GM19395 (cell line): ENCODE data around the gene SLC27A4.

Experiments used
- ATAC-seq: cut with Tn5 transposase; IDR thresholded peaks from one replicate; pipeline ENCODE4 v1.9.1; 2021; ENCODE audit warnings: mild to moderate bottlenecking, moderate library complexity; ENCODE audit not compliant: unreplicated experiment

SLC27A4 gene

DNA sequence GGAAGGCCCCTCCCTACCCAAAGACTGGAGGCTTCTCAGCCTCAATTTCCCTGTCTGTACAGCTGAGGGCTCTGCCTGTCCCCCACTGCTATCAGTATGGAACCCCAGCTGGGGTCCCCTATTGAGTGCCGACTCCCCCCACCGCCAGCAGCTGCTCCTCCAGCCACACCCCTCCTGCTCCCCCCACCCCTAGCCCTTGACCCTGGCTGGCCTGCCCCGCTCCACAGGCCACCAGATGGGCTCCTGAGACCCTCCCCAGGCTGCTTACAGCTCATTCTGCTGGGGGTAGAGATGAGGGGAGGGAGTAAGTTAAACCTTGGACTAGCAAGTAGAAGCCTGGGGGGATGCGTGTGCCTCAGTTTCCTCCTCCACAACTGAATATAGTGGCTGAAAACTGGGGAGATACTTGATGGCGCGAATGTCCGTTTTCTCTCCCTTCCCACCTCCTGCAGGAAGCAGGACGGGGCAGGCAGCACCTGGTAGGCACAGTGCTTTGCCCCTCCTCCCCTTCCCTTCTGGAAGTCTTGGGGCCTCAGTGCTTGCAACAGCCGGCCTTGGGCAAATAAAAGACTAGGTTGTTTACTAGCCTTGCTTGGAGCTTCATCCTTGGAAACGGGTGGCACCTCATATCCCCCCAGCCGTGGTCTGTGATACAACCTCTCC is 50.0 kb downstream of the SLC27A4 start:
- ATAC-seq = no peak

DNA sequence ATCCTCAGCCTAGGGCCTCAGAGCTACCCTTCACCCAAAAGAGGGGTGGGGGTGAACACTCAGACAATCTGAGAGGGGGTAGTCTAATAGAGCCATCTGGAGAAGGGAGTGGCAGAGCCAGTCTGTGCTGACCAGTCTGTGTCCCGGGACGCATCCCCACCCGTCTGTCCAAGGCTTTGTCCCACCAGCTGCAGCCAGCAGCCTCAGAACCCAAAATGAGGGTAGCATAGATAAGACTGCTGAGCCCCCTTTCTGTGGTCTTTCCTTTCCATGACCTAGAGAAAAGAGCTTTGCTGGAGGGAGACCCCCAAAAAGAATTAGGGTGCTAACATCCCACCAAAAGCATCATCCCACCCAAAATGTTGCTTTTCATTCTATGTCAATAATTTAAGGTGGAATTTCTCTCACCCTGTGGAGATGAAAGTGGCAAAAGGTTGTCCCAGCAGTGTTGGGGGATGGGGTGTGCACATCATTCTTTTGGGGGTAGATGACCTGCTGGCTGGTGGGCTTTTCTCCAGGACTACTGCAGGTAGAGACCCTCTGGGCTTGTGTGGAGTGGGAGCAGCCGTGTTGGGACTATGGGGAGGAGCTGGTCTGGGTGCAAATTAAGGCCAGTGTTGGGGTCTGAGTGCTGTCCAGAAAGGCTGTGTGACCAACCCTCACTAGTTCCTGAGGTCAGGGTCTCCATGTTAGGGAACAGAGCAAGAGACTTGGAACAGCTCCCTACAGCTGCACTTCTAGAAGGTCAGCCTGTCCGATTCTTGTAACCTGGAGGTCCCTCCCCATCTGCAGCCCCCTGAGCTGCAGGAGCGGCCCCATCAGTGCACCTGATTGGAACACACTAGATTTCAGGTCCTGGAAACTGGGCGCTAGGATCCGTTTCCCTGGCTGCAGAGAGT is 50.7 kb downstream of the SLC27A4 start:
- ATAC-seq = no peak

DNA sequence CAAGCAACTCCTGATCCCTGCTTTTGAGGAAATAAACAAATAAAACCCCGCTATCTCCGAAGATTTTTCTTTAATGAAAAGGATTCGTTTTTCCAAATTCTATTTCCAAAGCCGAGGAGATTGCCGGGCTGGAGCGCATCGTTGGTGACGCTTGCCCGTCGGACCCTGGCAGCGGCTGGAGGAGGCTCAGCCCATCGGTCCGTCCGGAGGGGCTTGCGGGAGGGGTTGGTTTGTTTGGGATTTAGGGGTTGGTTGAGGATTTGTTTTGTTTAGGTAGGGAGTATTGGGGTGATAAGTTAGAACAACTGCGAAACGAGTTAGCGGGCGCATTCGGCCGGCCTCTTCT is 51.6 kb downstream of the SLC27A4 start:
- no peak for ATAC-seq

DNA sequence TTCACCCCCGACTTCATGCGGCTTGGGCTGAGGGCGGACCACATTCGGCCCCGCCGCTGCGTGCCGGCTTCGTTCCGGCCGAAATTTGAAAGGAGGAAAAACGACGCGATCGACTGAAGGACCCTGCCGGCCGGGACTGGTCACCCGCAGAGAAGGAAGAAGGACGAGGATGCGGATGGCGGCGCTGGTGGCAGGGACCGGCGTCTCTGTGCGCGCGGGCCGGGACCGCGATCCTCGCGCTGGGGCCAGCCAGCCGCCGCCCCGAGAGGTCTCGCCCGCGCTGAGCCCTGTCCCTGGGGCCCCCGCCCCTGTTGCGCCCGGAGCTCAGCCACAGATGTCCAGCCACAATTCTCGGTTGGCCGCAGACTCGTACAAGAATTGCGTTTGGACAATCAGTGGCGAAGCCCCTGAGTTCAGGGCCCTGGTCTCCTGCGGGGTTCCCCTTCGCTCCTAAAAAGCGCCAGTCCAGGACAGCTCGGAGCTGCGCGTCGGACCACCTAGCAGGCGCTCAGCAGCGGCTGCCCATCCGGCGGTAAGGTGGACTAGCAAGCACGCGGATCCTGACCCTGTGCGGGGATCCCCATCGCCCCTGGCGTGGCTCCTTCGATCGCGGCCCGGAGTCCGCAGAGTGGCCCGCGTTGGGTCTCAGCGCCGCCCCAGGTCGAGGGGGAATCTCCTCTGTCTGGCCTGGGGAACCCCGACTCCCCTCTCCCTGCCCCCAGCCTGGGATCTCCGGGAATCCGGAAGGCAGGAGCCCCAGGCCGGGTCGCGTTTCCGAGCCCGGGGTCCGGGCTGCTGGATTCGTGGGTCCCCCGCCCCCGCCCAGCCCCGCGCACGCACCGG is 52.2 kb downstream of the SLC27A4 start:
- ATAC-seq = no peak

DNA sequence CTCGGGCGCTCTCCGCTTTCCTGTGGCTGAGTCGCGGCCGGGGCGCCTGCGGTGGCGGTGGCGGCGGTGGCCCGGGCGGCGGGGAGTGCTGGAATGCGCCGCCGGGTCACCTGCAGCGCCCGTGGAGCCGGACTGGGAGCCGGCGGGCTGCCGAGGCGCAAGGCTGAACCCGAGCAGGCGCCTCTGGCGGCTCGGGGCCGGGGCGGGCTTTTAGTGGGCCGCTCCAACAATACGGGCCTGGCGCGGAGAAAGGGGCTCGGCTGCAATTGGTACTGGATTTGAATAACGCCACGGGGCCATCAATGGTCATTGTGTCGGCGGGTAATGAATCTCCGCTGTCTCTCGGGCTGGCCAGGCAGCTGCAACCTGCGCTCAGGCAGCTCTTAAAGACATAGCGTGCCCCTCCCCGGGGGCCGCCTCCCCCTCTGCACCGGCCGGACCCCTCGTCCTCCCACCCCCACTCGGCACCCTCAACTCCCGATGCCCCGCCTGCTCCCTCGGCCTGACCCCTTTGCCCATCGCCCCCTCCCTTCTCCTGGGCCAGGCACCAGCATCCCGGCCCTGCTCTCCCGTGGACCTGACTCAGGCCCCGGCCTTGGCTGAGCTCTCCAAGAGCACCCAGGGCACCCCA is 52.9 kb downstream of the SLC27A4 start:
- no peak for ATAC-seq

DNA sequence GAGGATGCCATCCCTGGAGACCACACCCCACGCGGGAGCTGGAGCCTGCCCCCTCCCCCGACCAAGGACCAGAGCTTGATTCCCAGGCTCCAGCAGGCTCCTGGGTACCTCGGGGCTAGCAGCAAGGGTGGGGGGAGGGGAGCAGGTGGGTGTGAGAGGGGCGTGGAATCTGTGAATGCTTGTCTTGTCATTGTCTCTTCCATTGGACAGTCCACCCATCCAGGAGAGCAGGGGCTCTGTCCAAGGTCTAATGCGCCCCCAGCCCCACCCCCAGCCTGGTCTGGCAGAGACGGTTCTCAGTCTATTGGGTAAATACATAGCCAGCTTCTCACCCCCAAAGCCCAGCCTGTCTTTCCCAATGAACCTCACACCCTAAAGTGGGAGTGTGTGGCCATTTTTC is 53.6 kb downstream of the SLC27A4 start:
- ATAC-seq = no peak

DNA sequence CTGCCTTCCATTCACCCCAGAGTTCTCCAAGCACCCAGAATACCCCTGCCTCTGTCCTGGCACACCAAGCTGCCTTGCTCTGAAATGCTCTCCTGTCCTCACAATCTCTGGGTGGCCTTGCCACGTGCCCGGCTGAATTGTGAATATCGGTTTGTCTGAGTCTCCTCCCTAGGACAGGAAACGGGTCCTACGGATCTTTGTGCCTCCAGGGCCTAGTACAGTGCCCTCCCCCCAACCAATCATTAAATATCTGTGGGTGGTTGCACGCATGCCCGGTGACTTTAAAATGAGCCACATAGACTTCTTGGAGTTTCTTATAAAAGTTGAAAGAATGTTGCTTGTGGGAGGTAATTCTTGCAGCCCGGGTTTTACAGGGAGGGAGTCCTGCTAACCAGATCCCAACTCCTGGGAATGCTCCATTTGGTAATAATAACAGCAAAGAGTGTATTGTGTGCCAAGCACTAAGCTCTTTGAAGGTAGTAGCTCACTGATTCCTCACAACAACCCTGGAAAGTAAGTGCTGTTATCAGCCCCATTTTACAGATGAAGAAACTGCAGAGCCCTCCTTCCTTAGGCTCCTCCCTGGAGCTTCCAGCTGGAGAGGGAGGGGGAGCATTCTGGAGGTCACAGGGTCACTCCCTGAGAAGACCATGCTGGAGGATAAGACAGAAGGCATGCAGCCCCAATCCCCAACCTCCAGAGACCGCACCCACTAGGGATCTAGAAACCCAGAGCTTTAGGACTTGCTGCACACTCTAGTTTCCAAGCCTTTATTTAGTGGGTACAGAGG is 54.2 kb downstream of the SLC27A4 start:
- no peak for ATAC-seq

DNA sequence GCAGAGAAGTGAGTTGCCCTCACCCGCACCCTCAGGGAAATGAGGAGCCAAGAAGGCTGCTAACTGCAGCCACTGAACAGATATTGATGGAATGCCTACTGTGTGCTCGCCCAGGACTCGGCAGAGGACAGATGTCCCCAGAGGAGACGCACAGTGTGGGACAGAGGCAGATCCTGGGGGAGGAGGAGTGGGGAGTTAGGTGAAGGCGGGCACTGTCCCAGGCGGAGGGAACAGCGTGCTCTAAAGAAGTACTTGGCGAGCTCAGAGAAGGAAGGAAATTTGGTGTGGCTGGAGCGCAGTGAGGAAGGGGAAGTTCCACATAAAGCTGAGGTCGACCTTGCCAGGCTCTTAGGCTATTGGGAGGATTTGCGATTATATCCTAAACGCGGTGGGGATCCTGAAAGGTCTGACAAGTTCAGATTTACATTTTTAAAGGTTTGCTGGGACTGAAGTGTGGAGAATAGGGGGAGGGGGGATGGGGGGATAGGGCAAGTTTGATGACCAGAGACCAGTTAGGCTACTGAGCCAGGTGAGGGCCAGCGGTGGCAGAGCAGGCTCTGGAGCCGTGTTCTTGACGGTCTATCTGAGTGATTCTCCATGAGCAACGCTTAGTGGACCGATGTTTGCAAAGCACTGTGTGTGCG is 56.8 kb downstream of the SLC27A4 start:
- no peak for ATAC-seq

DNA sequence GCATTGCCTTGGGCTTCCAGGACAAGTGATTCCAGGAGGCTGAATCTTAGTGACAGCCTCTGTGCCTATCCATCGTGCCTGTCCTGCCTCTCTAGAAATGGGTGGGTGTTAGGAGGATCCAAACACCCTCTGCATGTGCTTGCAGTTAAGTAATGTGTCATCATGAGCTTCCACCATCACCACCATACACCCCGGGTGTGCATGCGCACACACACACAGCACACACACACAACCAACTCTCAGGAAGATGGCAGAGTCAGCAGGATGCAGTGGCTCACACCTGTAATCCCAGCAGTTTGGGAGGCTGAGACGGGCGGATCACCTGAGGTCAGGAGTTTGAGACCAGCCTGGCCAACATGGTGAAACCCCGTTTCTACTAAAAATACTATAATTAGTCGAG is 57.5 kb downstream of the SLC27A4 start:
- ATAC-seq = no peak

DNA sequence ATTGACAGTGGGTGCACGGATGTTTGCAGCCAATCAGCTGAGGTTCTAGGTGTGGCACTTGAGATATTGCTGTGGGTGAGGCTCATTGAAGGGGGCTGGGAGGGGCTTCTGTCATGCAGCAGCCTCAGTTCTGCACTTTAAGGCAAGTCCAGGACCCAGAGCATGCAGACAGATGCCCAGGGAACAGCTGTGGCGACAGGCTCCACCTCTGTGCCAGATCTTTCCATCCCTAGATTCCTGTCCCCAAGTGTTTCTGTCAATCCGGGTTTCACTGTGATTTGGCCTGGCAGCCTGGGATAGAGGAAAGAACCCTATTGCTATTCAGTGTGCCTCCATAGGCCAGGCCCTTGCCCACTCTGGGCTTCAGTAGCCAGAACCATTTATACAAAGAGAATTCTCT is 59.5 kb downstream of the SLC27A4 start:
- ATAC-seq = no peak

DNA sequence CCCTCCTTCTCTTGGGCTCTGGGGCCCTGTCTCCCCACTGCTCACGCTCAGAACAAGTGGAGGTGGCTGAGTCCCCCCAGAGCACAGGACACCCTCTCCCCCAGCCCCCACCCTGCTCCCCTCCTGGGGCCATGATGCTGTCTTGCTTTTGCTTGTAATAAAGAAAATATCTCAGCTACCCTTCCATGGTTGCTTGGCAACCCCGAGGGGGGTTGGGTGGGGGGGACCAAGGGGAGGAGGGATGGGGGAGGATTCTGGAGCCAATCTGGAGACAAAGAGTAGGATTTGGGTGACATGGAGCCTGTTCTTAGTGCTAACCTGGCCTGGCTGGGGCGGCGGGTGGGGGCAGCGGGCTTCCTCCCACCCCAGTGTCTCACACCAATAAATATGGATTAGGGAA is 64.2 kb downstream of the SLC27A4 start:
- no peak for ATAC-seq

DNA sequence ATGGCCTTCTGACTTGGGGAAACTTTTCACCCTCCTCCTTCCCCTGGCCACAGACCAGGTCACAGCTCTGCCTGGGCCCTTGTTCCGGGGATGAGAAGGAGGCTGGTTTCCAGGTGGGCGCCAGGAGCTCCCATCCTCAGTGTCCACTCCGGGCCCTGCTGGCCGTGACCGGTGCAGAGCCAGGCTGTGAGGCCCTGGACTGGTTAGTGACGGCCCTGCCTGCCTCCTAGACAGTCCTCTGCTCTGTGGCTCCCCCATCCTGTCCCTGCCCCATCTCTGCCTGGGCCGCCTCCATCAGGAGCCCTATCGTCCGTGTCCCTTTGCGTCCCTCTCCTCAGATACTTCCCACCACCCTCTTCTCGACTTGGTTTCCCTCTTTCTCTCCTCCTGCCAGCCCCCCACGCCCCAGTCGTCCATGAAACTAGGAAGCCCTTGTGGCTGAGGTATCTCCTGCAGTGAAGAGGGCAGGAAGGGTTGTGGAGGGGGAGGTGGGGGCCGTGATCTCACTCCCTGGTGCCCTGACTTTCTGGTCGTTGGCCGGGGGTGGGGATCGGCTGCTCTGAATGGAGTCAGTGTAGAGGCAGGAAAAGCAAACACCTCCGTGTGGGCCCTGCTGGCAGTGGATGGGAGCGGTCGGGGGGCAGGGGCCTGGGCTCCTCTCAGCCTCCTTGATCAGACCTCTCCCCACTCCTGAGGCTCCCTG is 64.9 kb downstream of the SLC27A4 start:
- ATAC-seq = no peak

DNA sequence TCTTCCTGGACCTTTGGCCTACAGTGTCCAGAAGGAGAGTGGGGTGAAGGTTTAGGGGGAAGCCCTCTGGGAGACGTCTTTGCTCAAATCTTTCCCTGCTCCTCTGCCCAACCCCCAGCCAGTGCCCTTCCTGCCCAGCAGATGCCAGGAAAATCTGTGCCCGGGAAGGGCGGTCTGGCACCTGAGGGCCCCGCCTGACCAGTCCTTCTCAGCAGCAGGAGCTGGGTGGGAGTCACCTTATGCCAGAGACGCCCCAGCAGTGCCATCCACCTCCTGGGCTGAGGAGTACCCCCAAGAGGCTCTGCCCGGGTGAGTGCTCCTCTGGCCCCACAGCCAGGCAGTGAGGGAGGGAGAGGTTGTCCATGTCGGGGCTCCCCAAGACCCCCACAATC is 65.4 kb downstream of the SLC27A4 start:
- ATAC-seq = no peak

DNA sequence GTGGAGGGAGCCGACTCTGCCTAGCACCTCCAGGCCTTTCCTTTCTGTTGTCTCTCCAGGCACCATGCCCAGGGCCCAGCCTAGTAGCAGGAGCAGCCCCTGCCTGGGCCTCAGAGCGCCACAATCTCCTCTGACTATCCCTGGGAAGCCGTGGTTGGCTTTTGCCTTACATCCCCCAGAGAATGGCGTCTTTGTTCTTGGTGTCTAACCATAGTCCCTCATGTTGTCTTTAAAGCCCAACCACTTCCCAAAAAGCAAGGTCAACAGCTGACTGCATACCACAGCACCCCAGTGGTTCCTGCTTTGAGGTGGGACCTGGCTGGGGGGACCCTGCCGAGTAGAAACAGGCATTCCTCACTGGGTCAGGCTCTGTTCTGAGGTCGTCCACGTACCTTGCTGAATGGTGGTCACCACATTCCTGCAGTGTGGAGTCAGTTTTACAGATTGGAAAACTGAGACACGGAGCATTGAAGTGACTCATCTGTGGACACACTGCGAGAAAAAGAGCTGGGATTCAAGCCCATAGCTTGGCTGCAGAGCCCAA is 66.6 kb downstream of the SLC27A4 start:
- no peak for ATAC-seq

DNA sequence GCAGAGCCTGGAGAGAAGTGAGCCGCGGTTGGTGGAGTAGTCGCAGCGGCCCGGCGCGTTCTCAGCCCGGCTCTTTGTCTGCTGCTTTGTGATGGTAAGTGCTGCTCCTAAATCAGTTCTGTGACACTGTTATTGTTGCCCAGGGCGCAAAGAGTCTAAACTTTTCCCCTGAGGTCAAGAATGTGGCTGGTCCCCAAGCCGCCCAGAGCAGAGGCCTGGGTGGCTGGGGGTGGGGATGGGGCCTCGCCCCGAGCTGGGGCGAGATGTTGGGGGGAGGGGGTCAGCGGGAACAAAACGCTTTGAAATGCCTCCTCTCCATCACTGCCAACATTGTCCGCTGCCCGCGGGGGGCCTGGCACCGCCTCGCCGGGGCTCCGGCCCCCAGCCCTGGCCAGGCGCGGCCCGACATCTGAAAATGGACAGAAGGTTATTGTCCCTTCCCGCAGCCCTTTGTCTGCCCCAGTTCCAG is 68.7 kb downstream of the SLC27A4 start:
- no peak for ATAC-seq

DNA sequence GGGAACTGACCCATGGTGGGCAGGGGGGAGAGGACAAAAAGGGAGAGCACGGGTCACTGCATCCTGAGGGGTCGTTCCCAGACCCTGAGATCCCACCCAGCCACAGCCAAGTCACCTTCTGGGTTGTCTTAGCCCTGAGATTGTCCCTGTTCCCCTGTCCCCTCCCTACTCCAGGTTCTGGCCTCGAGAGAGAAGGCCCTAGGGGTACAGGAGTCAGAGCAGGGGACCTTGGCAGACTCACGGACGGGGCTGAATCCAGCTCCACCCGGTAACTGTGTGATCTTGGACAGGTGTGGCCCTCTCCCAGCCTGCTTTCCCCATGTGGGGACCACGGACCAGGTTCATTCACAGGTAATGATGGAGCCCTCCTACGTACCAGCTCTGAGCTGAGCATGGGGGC is 69.1 kb downstream of the SLC27A4 start:
- no peak for ATAC-seq

DNA sequence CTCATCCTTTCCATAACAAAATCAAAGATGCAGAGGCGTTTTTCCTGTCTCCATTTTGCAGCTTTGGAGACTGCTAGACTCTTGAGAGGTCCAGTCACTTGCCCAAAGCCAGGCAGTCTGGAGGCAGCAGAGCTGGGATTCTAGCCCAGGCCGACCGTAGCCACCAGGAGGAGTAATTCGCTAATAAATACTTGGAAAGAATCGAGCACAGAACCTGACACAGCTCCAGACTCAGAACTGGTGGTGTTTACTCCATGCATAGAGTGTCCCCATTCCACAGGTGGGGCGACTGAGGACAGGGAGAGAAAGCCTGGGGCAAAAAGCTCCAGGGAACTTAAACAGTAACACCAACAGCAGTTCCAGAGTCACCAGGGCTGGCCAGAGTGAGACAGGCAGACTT is 69.7 kb downstream of the SLC27A4 start:
- ATAC-seq = no peak
